Coronary artery (tissue), 2 donors: ENCODE results near the gene C2orf49.

Experiments
- DNase-seq: peaks from one replicate; pipeline ENCODE4 v3.0.0-alpha.2; 2017; ENCODE audit warnings: low spot score
- H3K27ac ChIP-seq, 2 donors: fragments of 200-600 bp; sonication (generic); one replicate each; pipeline ENCODE4 v1.5.1; 2016 to 2019
- H3K4me3 ChIP-seq: fragments of 200-600 bp; sonication (generic); 2 replicates; pipeline ENCODE4 v1.5.1; 2016; ENCODE audit warnings: mild to moderate bottlenecking, moderate library complexity
- TF ChIP-seq, protein P1 (sequence below): fragments of 200-600 bp; sonication (generic); IDR thresholded peaks from one replicate; pipeline ENCODE4 v1.5.1; 2019; ENCODE audit warnings: antibody characterized with exemption

The C2orf49 gene

DNA sequence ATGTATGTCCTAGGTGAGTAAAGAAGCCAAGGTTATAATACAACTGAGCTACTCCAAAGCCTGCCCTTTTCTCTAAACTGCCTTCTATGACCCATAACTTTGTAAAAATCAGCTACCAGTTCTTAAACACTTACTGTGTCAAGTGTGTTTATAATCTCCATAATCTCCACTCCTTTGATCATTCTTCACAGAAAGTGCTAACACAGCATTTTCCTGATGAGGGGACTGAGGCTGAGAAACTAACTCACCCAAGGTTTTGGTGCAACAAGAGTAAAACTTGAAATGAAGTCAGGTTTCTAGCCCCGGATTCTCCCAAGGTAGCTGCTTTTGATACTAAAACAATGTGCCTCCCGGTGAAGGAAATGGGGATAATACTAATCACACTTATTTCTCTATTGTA, 1.9 kb upstream of the C2orf49 start:
- Histone ChIP-seq H3K27ac (no peak overlapping the region), H3K4me3 (no peak overlapping the region)
- DNase-seq: no peak
- TF ChIP-seq, protein P1, sequence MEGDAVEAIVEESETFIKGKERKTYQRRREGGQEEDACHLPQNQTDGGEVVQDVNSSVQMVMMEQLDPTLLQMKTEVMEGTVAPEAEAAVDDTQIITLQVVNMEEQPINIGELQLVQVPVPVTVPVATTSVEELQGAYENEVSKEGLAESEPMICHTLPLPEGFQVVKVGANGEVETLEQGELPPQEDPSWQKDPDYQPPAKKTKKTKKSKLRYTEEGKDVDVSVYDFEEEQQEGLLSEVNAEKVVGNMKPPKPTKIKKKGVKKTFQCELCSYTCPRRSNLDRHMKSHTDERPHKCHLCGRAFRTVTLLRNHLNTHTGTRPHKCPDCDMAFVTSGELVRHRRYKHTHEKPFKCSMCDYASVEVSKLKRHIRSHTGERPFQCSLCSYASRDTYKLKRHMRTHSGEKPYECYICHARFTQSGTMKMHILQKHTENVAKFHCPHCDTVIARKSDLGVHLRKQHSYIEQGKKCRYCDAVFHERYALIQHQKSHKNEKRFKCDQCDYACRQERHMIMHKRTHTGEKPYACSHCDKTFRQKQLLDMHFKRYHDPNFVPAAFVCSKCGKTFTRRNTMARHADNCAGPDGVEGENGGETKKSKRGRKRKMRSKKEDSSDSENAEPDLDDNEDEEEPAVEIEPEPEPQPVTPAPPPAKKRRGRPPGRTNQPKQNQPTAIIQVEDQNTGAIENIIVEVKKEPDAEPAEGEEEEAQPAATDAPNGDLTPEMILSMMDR: no peak

GRCh38 chr2:105336786-105337121, 586 bp upstream of the C2orf49 start:
- H3K4me3 ChIP-seq: peak overlapping the region; percentile 92
- TF ChIP-seq, protein P1: no peak
- peak overlapping the region; percentile 81 to 92 for H3K27ac ChIP-seq
- DNase-seq: no peak

GRCh38 chr2:105338020-105338385, 663 bp downstream of the C2orf49 start:
- H3K27ac ChIP-seq: peak overlapping the region; percentile 81 to 92
- TF ChIP-seq, protein P1: no peak
- peak overlapping the region; percentile 92 for H3K4me3 ChIP-seq
- no peak for DNase-seq

DNA sequence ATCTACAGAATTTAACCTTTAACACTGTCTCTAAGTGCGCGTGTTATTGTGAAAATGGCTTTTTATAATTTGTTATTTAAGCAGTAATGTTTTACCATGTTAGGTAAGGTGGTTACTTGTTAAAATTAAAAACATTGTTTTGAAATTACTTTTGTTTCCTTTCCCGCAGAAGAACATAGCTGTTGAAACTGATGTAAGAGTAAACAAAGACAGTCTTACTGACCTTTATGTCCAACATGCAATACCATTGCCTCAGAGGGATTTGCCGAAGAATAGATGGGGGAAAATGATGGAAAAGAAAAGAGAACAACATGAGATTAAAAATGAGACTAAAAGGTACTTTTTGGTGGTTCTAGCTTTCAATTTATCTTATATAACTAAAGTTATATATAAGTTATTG, 2.1 kb downstream of the C2orf49 start:
- H3K27ac ChIP-seq: no peak overlapping the region
- no peak for DNase-seq
- TF ChIP-seq, protein P1: no peak
- no peak overlapping the region for H3K4me3 ChIP-seq

GRCh38 chr2:105344704-105345345, 7.5 kb downstream of the C2orf49 start:
- H3K4me3 ChIP-seq: no peak overlapping the region
- no peak overlapping the region for H3K27ac ChIP-seq
- TF ChIP-seq, protein P1: no peak
- no peak for DNase-seq

DNA sequence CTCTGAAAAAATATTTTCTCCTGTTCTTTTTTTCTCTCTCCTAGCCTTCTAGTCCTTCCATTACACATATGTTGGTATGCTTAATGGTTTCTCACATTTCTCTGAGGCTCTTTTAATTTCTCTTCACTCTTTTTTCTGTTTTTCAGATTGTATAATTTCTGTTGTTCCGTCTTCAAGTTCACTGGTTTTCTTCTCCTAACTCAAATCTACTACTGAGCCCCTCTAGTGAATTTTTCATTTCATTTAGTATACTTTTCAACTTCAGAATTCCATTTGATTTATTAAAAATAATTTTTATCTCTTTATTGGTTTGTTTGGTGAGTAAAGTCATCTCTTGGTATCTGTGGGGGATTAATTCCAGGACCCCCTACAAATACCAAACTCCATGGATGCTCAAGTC, 19.8 kb downstream of the C2orf49 start:
- H3K4me3 ChIP-seq: no peak overlapping the region
- H3K27ac ChIP-seq: no peak overlapping the region
- no peak for DNase-seq
- TF ChIP-seq, protein P1: no peak

- Histone ChIP-seq H3K27ac (no peak overlapping the region), H3K4me3 (no peak overlapping the region)
- DNase-seq: no peak
- TF ChIP-seq, protein P1: no peak
Measured at GRCh38 chr2:105358593-105358992, 21.3 kb downstream of the C2orf49 start.
